ENCODE data around the gene NAPA.

- TF ChIP-seq TAF1 (CRISPR knock-in tag; IDR thresholded peaks at IDR 0.05) (no peak), MEF2D (CRISPR knock-in tag; IDR thresholded peaks at IDR 0.05) (no peak), ZSCAN21 (CRISPR knock-in tag; IDR thresholded peaks at IDR 0.05; ENCODE audit: borderline replicate concordance) (no peak), USF2 (IDR thresholded peaks at IDR 0.05; ENCODE audit: low read depth, low read length) (no peak), USF2 (CRISPR knock-in tag; IDR thresholded peaks at IDR 0.05; ENCODE audit: borderline replicate concordance) (no peak), ZBTB33 (CRISPR knock-in tag; IDR thresholded peaks at IDR 0.05) (no peak), NFKBIZ (CRISPR knock-in tag; IDR thresholded peaks at IDR 0.05) (no peak), CTCF (CRISPR knock-in tag; IDR thresholded peaks at IDR 0.05) (no peak), YY1 (IDR thresholded peaks at IDR 0.05; ENCODE audit: insufficient read depth, insufficient replicate concordance, low read depth, low read length) (no peak), ZNF431 (CRISPR knock-in tag; IDR thresholded peaks at IDR 0.05; ENCODE audit: borderline replicate concordance, low read depth) (no peak), SSRP1 (CRISPR knock-in tag; IDR thresholded peaks at IDR 0.05) (no peak), ELF3 (CRISPR knock-in tag; IDR thresholded peaks at IDR 0.05) (no peak)
- TF ChIP-seq, protein P1, sequence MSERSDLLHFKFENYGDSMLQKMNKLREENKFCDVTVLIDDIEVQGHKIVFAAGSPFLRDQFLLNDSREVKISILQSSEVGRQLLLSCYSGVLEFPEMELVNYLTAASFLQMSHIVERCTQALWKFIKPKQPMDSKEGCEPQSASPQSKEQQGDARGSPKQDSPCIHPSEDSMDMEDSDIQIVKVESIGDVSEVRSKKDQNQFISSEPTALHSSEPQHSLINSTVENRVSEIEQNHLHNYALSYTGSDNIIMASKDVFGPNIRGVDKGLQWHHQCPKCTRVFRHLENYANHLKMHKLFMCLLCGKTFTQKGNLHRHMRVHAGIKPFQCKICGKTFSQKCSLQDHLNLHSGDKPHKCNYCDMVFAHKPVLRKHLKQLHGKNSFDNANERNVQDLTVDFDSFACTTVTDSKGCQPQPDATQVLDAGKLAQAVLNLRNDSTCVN (CRISPR knock-in tag; IDR thresholded peaks at IDR 0.05; ENCODE audit: borderline replicate concordance): no peak
- TF ChIP-seq, protein P2, sequence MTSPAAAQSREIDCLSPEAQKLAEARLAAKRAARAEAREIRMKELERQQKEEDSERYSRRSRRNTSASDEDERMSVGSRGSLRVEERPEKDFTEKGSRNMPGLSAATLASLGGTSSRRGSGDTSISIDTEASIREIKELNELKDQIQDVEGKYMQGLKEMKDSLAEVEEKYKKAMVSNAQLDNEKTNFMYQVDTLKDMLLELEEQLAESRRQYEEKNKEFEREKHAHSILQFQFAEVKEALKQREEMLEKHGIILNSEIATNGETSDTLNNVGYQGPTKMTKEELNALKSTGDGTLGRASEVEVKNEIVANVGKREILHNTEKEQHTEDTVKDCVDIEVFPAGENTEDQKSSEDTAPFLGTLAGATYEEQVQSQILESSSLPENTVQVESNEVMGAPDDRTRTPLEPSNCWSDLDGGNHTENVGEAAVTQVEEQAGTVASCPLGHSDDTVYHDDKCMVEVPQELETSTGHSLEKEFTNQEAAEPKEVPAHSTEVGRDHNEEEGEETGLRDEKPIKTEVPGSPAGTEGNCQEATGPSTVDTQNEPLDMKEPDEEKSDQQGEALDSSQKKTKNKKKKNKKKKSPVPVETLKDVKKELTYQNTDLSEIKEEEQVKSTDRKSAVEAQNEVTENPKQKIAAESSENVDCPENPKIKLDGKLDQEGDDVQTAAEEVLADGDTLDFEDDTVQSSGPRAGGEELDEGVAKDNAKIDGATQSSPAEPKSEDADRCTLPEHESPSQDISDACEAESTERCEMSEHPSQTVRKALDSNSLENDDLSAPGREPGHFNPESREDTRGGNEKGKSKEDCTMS (CRISPR knock-in tag; conservative IDR thresholded peaks at IDR 0.05): no peak
These were observed 23.9 kb upstream of the NAPA start for GRCh38 chr19:47538812-47539211.
